Measurements from ENCODE around the gene SLC2A4RG. TPM values are rescaled to one million over a fixed set of nuclear protein-coding genes. Genes with fewer than 3 reads are reported as not detected.

Gene SLC2A4RG
- total and polyA plus RNA-seq, 2 of the 13 experiments (the other 11 are each of a cell fraction or from before 2014, with no cell fraction given): 91.4 to 95.9 TPM

GRCh38 chr20:63732118-63733095 is 7.2 kb upstream of the SLC2A4RG start (continued):
- no peak for TF ChIP-seq LBX2 (CRISPR knock-in tag; IDR thresholded peaks at IDR 0.05; ENCODE audit: borderline replicate concordance)
- no peak for TF ChIP-seq HOXD1 (CRISPR knock-in tag; IDR thresholded peaks at IDR 0.05)
- peak in 1 of 2 experiments; percentile 46; a peak in 1 of 4 replicates for TF ChIP-seq POLR2A (IDR thresholded peaks at IDR 0.05; ENCODE audit: insufficient read depth in 1 of 2, low read depth in 2 of 2, low read length in 2 of 2)
- no peak for TF ChIP-seq ZFYVE20 (CRISPR knock-in tag; IDR thresholded peaks at IDR 0.05; ENCODE audit: borderline replicate concordance, low read depth)
- 0 out of 2 replicates have a peak, but pooled peaks have one; percentile 53 for TF ChIP-seq ZNF737 (CRISPR knock-in tag; IDR thresholded peaks at IDR 0.05; ENCODE audit: borderline replicate concordance)
- no peak for TF ChIP-seq ZNF547 (CRISPR knock-in tag; IDR thresholded peaks at IDR 0.05)
- 0 out of 2 replicates have a peak, but pooled peaks have one; percentile 57 for TF ChIP-seq FOXO4 (CRISPR knock-in tag; conservative IDR thresholded peaks at IDR 0.05)
- no peak for TF ChIP-seq ZBED4 (CRISPR knock-in tag; IDR thresholded peaks at IDR 0.05; ENCODE audit: borderline replicate concordance)
- TF ChIP-seq ZSCAN9 (CRISPR knock-in tag; IDR thresholded peaks at IDR 0.05; ENCODE audit: borderline replicate concordance): no peak
- peak; percentile 92; the same call in 1 of the 2 replicates for TF ChIP-seq TRIM22 (IDR thresholded peaks at IDR 0.05)
- TF ChIP-seq ZNF484 (CRISPR knock-in tag; IDR thresholded peaks at IDR 0.05; ENCODE audit: borderline replicate concordance, low read depth): no peak
- TF ChIP-seq ZNF280B (CRISPR knock-in tag; IDR thresholded peaks at IDR 0.05; ENCODE audit: borderline replicate concordance): peak; percentile 72; the same call in 1 of the 2 replicates
- no peak for TF ChIP-seq SIX1 (CRISPR knock-in tag; IDR thresholded peaks at IDR 0.05; ENCODE audit: borderline replicate concordance)
- no peak for TF ChIP-seq FOXC1 (CRISPR knock-in tag; IDR thresholded peaks at IDR 0.05; ENCODE audit: borderline replicate concordance)
- no peak for TF ChIP-seq GABPA (IDR thresholded peaks at IDR 0.05; ENCODE audit: low read depth, low read length)
- no peak for TF ChIP-seq GABPA (CRISPR knock-in tag; IDR thresholded peaks at IDR 0.05; ENCODE audit: low read depth)
- TF ChIP-seq HOXA7 (CRISPR knock-in tag; IDR thresholded peaks at IDR 0.05): 0 out of 2 replicates have a peak, but pooled peaks have one; percentile 10
- TF ChIP-seq RFXANK (CRISPR knock-in tag; IDR thresholded peaks at IDR 0.05): no peak

Data from HepG2 (cell line).